ENCODE measurements around the gene STRN. TPM values are rescaled to one million over a fixed set of nuclear protein-coding genes. Genes with fewer than 3 reads are reported as not detected.

STRN gene
- total and polyA plus RNA-seq, 2 of the 13 experiments (the other 11 are each of a cell fraction or from before 2014, with no cell fraction given): 10.4 to 19.3 TPM

DNA sequence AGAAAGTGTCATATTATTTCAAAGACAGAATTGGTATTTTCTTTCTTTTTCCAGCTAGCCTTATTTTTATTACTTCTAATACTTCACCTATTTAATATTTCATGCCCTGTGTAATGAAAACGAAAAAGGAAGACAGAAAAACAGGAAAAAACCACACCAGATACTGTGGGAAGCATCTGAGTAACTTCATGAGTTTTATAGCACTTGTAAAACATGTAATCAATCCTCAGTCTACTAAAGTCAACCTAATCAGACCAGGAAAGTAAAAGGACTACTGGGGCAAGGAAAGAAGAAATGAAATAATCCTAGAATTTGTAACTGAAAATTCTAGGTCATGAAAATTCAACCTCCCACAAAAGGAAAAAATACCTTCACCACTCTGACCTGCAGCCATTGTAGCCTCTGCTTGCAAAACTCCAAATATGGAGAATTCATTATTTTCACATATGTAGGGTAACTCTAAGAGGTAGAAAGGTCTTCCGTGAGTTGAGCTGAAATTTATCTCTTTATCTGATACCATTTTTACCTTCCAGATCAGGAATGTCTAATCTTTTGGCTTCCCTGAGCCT, 34.7 kb upstream of the STRN start:
- in situ Hi-C loops (cut with HindIII; ENCODE audit: extremely low pct_ligation_motif_present, low pct_unique_long_range_greater_than_20kb) (no loop called here), intact Hi-C loops (cut with micrococcal nuclease; ENCODE audit: unreplicated experiment) (no loop called here)
- H4K20me1 ChIP-seq (ENCODE audit: insufficient read depth, low read length): no peaks in the 10 kb centered on the region
- no TSS peak for BruUV-seq (replicated peaks)
- no peak overlapping the region for H3K4me3 ChIP-seq (replicated peaks in 1 of 3; ENCODE audit: insufficient read depth in 1 of 3, low read depth in 2 of 3, low read length in 3 of 3)
- no peak overlapping the region for H3K9ac ChIP-seq (ENCODE audit: insufficient read depth, low read depth, low read length)
- peaks cover 10 to 50% of the 10 kb centered on the region in 2 experiments for H3K36me3 ChIP-seq (replicated peaks in 1 of 2; ENCODE audit: control insufficient read depth in 1 of 2, insufficient read depth in 2 of 2, low read length in 2 of 2)
- TF ChIP-seq, protein P1, sequence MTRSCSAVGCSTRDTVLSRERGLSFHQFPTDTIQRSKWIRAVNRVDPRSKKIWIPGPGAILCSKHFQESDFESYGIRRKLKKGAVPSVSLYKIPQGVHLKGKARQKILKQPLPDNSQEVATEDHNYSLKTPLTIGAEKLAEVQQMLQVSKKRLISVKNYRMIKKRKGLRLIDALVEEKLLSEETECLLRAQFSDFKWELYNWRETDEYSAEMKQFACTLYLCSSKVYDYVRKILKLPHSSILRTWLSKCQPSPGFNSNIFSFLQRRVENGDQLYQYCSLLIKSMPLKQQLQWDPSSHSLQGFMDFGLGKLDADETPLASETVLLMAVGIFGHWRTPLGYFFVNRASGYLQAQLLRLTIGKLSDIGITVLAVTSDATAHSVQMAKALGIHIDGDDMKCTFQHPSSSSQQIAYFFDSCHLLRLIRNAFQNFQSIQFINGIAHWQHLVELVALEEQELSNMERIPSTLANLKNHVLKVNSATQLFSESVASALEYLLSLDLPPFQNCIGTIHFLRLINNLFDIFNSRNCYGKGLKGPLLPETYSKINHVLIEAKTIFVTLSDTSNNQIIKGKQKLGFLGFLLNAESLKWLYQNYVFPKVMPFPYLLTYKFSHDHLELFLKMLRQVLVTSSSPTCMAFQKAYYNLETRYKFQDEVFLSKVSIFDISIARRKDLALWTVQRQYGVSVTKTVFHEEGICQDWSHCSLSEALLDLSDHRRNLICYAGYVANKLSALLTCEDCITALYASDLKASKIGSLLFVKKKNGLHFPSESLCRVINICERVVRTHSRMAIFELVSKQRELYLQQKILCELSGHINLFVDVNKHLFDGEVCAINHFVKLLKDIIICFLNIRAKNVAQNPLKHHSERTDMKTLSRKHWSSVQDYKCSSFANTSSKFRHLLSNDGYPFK (CRISPR knock-in tag; IDR thresholded peaks at IDR 0.05; ENCODE audit: borderline replicate concordance): no peak
- TF ChIP-seq, protein P2, sequence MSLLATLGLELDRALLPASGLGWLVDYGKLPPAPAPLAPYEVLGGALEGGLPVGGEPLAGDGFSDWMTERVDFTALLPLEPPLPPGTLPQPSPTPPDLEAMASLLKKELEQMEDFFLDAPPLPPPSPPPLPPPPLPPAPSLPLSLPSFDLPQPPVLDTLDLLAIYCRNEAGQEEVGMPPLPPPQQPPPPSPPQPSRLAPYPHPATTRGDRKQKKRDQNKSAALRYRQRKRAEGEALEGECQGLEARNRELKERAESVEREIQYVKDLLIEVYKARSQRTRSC (CRISPR knock-in tag; IDR thresholded peaks at IDR 0.05; ENCODE audit: low read depth): no peak
- 65% methylated on average over 2 of the region's 2 CpGs for WGBS (ENCODE audit: low lambda C conversion rate)
- H3K4me1 ChIP-seq (ENCODE audit: insufficient read depth, low read length): no peaks in the 10 kb centered on the region
- no peak overlapping the region for H3K27ac ChIP-seq (ENCODE audit: extremely low read length, insufficient read depth, low read length)
- no peak for DNase-seq (ENCODE audit: low spot score)
- H3K79me2 ChIP-seq (ENCODE audit: insufficient read depth, low read length): no peaks in the 10 kb centered on the region
- ChIA-PET CTCF (ENCODE audit: low intra/inter-chr PET ratio, low total read pairs) (no interaction called here), POLR2A (no interaction called here)
- no peaks in the 10 kb centered on the region for H3K9me3 ChIP-seq (ENCODE audit: low read length)
- no peak overlapping the region for H3K4me2 ChIP-seq (ENCODE audit: low read depth, low read length)
- no peak for ATAC-seq
- no peak overlapping the region for H2AFZ ChIP-seq (ENCODE audit: low read length)
- H3K27me3 ChIP-seq (ENCODE audit: control insufficient read depth in 1 of 2, insufficient read depth in 2 of 2, low read length in 2 of 2): no peaks in the 10 kb centered on the region
- FAIRE-seq: no peak

DNA sequence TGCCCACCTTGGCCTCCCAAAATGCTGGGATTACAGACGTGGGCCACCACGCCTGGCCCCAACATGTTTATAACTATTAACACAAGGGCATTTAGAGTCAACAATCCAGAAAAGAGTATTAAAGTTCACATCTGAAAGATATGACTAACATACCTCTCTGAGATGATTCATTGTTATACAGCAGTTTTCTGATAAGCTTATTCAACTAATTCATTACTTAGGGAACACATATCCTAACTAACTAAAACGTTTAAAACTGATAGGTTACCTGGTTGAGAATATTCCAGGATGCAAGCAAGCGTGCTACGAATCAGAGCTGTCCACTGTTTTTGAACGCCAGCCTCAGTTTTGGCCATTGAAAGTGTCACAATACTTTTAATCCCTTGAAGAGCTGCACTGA, 34.0 kb upstream of the STRN start:
- H3K4me1 ChIP-seq (ENCODE audit: insufficient read depth, low read length): no peaks in the 10 kb centered on the region
- H3K79me2 ChIP-seq (ENCODE audit: insufficient read depth, low read length): no peaks in the 10 kb centered on the region
- 87% methylated on average over 6 of the region's 6 CpGs for WGBS (ENCODE audit: low lambda C conversion rate)
- no peaks in the 10 kb centered on the region for H3K27me3 ChIP-seq (ENCODE audit: control insufficient read depth in 1 of 2, insufficient read depth in 2 of 2, low read length in 2 of 2)
- H3K9ac ChIP-seq (ENCODE audit: insufficient read depth, low read depth, low read length): no peak overlapping the region
- no peaks in the 10 kb centered on the region for H4K20me1 ChIP-seq (ENCODE audit: insufficient read depth, low read length)
- no peak overlapping the region for H3K4me2 ChIP-seq (ENCODE audit: low read depth, low read length)
- H3K9me3 ChIP-seq (ENCODE audit: low read length): no peaks in the 10 kb centered on the region
- no peak for FAIRE-seq
- peaks cover 8 to 45% of the 10 kb centered on the region in 2 experiments for H3K36me3 ChIP-seq (replicated peaks in 1 of 2; ENCODE audit: control insufficient read depth in 1 of 2, insufficient read depth in 2 of 2, low read length in 2 of 2)
- CTCF ChIA-PET (ENCODE audit: low intra/inter-chr PET ratio, low total read pairs): no interaction called here
- POLR2A ChIA-PET: no interaction called here
- DNase-seq (ENCODE audit: low spot score): no peak
- in situ Hi-C loops (cut with HindIII; ENCODE audit: extremely low pct_ligation_motif_present, low pct_unique_long_range_greater_than_20kb): no loop called here
- BruUV-seq (replicated peaks): no TSS peak
- no peak overlapping the region for H3K4me3 ChIP-seq (replicated peaks in 1 of 3; ENCODE audit: insufficient read depth in 1 of 3, low read depth in 2 of 3, low read length in 3 of 3)
- TF ChIP-seq KLF11 (CRISPR knock-in tag; IDR thresholded peaks at IDR 0.05) (no peak), MED8 (CRISPR knock-in tag; IDR thresholded peaks at IDR 0.05; ENCODE audit: insufficient replicate concordance) (no peak), SRF (IDR thresholded peaks at IDR 0.05; ENCODE audit: low read depth, low read length) (no peak), ZNF550 (CRISPR knock-in tag; IDR thresholded peaks at IDR 0.05; ENCODE audit: borderline replicate concordance) (no peak), SPEN (CRISPR knock-in tag; IDR thresholded peaks at IDR 0.05; ENCODE audit: low read depth) (no peak)
- intact Hi-C loops (cut with micrococcal nuclease; ENCODE audit: unreplicated experiment): no loop called here
- H2AFZ ChIP-seq (ENCODE audit: low read length): no peak overlapping the region
- H3K27ac ChIP-seq (ENCODE audit: extremely low read length, insufficient read depth, low read length): no peak overlapping the region
- no peak for ATAC-seq
